ENCODE measurements around the gene SCGB1C1. TPM values are rescaled to one million over a fixed set of nuclear protein-coding genes. Genes with fewer than 3 reads are reported as not detected.

Gene SCGB1C1
- total and polyA plus RNA-seq, 9 donors, result not detected

DNA sequence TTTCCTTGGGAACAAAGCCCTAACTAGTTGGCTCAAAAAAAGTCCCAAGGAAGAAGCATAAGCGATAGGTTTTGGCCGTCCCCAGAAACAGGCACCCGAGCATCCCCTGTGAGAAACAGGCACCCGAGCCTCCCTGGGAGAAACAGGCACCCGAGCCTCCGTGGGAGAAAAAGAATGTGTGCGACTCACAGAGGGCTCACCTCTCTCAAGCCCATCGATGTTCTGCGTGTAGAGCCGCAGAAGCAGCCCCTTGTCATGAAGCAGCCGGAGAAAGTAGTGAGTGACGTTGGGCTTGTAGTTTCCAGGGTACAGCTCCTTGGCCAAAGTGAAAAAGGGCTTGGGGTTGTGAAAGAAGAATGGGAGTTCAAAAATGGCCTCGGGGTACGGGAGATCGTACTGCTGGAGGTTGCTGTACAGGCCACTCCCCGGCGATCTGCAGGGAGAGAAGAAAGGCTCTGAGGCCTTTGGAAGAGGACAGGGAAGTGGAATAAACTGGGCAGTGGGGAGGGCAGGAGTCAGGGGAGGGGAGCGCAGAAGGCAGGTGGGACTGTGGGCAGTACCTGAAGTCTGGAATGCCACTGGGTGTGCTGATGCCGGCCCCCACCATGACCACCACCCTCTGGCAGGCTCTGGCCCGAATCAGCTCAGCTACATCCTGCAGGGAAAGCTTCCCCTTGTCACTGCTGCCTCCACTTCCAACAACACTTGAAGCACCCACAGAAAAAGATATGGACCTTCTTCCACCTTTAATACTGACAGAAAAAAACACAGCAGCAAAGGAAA lies 40.1 kb downstream of the SCGB1C1 start:
- Histone ChIP-seq H3K4me1 (ENCODE audit: insufficient read depth) (peaks cover 8% of the 10 kb centered on the region), H3K36me3 (no peaks in the 10 kb centered on the region), H3K4me3 (no peak overlapping the region), H3K9me3 (no peaks in the 10 kb centered on the region), H3K27ac (no peak overlapping the region), H3K27me3 (no peaks in the 10 kb centered on the region)
- no peak for TF ChIP-seq EP300 (IDR thresholded peaks at IDR 0.05)
- no peak for TF ChIP-seq POLR2A (IDR thresholded peaks at IDR 0.05)
- TF ChIP-seq, protein P1, sequence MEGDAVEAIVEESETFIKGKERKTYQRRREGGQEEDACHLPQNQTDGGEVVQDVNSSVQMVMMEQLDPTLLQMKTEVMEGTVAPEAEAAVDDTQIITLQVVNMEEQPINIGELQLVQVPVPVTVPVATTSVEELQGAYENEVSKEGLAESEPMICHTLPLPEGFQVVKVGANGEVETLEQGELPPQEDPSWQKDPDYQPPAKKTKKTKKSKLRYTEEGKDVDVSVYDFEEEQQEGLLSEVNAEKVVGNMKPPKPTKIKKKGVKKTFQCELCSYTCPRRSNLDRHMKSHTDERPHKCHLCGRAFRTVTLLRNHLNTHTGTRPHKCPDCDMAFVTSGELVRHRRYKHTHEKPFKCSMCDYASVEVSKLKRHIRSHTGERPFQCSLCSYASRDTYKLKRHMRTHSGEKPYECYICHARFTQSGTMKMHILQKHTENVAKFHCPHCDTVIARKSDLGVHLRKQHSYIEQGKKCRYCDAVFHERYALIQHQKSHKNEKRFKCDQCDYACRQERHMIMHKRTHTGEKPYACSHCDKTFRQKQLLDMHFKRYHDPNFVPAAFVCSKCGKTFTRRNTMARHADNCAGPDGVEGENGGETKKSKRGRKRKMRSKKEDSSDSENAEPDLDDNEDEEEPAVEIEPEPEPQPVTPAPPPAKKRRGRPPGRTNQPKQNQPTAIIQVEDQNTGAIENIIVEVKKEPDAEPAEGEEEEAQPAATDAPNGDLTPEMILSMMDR (IDR thresholded peaks at IDR 0.05), result no peak
- WGBS, 3 donors, result 88 to 90% (median 89%) methylated on average over 20 of the region's 20 CpGs
- intact Hi-C loops (cut with DNase I), result loop anchor here in 1 of 4 donors (10.0 kb wide), 1 partner anchor 72 kb away; the partner anchor contains the start of gene IFITM2
- DNase-seq, result no peak

DNA sequence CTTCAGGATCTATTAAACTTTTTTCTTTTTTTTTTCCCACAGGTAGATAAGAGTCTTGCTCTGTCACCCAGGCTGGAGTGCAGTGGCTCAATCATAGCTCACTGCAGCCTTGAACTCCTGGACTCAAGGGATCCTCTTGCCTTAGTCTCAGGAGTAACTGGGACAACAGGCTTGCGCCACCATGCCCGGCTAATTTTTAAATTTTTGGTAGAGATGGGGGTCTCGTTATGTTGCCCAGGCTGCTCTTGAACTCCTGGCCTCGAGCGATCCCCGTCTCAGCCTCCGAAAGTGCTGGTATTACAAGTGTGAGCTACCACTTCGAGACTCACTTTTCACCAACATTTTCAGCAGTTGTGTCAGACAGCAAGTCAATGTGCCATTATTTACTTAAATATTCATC lies 42.3 kb downstream of the SCGB1C1 start:
- Histone ChIP-seq H3K4me1 (ENCODE audit: insufficient read depth) (peaks cover 8% of the 10 kb centered on the region), H3K27me3 (no peaks in the 10 kb centered on the region), H3K36me3 (no peaks in the 10 kb centered on the region), H3K27ac (no peak overlapping the region), H3K9me3 (no peaks in the 10 kb centered on the region), H3K4me3 (peak overlapping the region; percentile 88)
- TF ChIP-seq, protein P1 (IDR thresholded peaks at IDR 0.05), result no peak
- TF ChIP-seq EP300 (IDR thresholded peaks at IDR 0.05) (no peak), POLR2A (IDR thresholded peaks at IDR 0.05) (no peak)
- intact Hi-C loops (cut with DNase I), result loop anchor here in 2 of 4 donors (5.0 to 10.0 kb wide), 2 partner anchors 70 to 212 kb away; partner anchors contain the start of gene IFITM2 (in 1 of the 2)
- WGBS, 3 donors, result 65 to 76% (median 70%) methylated on average over 8 of the region's 8 CpGs
- no peak for DNase-seq

DNA sequence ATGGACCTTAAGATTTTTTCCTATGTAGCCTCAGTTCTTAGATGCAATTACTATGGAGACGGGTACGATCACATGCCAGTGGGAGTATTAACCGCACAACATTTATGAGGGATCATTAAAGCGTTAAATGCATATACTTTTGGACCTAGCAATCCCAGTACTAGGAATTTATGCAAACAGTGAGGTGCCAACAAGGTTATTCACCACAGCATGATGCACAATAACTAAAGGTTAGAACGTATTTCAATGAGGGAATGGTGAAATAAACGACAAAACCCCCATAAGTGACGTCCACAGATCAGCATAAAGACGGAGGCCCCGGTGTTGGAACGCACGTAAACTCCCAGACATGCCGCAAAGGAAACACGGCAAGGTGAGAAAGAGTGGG lies 42.7 kb downstream of the SCGB1C1 start:
- peak overlapping the region; percentile 88 for H3K4me3 ChIP-seq
- H3K9me3 ChIP-seq, result no peaks in the 10 kb centered on the region
- H3K36me3 ChIP-seq, result no peaks in the 10 kb centered on the region
- H3K27me3 ChIP-seq, result no peaks in the 10 kb centered on the region
- H3K4me1 ChIP-seq (ENCODE audit: insufficient read depth), result peaks cover 8% of the 10 kb centered on the region
- intact Hi-C loops (cut with DNase I), result loop anchor here in 2 of 4 donors (5.0 to 10.0 kb wide), 2 partner anchors 69 to 212 kb away; partner anchors contain the start of gene IFITM2 (in 1 of the 2)
- no peak for DNase-seq
- H3K27ac ChIP-seq, result peak overlapping the region; percentile 57 to 90
- WGBS, 3 donors, result 1% methylated on average over 13 of the region's 13 CpGs
- no peak for TF ChIP-seq POLR2A (IDR thresholded peaks at IDR 0.05)
- TF ChIP-seq, protein P1 (IDR thresholded peaks at IDR 0.05), result no peak
- TF ChIP-seq EP300 (IDR thresholded peaks at IDR 0.05), result no peak

DNA sequence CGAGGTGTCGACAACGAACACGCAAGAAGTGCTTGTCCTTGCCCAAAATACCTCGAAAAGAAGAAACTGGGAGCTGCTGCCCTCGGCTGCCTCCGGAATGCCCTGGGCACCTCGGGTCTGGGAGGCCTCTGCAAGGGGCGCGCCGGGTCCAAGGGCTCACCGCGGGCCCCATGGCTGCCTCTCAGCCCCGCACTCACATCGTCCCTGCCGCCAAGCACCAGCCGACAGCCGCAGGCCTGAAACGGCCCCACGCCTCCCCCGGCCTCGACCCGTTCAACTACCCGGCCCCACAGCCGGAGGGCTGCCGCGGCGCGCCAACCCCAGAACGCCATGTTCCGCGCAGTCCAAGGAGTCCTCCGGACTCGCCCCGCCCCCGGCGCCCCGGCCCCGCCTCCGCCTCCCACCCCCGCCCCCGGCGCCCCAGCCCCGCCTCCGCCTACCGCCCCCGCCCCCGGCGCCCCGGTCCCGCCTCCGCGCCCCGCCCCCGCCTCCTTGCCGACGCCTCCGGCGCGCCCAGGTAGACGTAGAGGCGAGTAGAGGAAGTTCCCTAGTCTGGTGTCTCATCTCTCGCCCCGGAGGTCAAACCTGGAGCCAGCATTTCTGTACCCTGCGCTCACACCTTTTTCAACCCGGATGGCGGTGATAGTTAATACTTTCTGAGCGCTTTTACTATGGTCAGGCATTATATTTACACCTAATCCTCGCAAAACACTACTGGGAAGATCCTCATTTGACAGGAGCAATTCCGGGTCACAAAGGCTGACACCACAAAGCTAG lies 43.3 kb downstream of the SCGB1C1 start, which contains the start of gene SIRT3:
SIRT3 (minus strand) TSS at position 346 of the 777 bp plus-strand sequence; CDS start at position 332, 14 bp downstream.
- intact Hi-C loops (cut with DNase I), result loop anchor here in 3 of 4 donors (2.0 to 10.0 kb wide), 3 partner anchors 29 to 211 kb away; partner anchors contain the start of genes BET1L (in 1 of the 3), IFITM2 (in 1 of the 3) and RIC8A (in 1 of the 3)
- Histone ChIP-seq H3K4me3 (peak within 1 kb of the TSS; percentile 88), H3K36me3 (no peaks in the 10 kb centered on the region), H3K27me3 (no peaks in the 10 kb centered on the region), H3K4me1 (ENCODE audit: insufficient read depth) (peaks cover 8% of the 10 kb centered on the region), H3K27ac (peak within 1 kb of the TSS; percentile 57 to 90), H3K9me3 (no peaks in the 10 kb centered on the region)
- WGBS, 3 donors, result 0 to 1% (median 1%) methylated on average over 37 to 70 of the region's 70 CpGs
- TF ChIP-seq EP300 (IDR thresholded peaks at IDR 0.05), result no peak
- TF ChIP-seq, protein P1 (IDR thresholded peaks at IDR 0.05), result peak in 1 of 3 donors; percentile 53
- peak; percentile 27 for TF ChIP-seq POLR2A (IDR thresholded peaks at IDR 0.05)
- peak; percentile 79 to 88 (median 83) for DNase-seq

Data from ovary (tissue), 9 donors.